ENCODE data around the gene TNNT3.

- TF ChIP-seq CTCF (IDR thresholded peaks at IDR 0.05) = no peak
- no peak for TF ChIP-seq POLR2A (IDR thresholded peaks at IDR 0.05)
- no peak for TF ChIP-seq EP300 (IDR thresholded peaks at IDR 0.05)
Observed at GRCh38 chr11:1916986-1917522, 2.4 kb upstream of the TNNT3 start.
